ENCODE measurements around the gene RABGAP1L. TPM values are rescaled to one million over a fixed set of nuclear protein-coding genes. Genes with fewer than 3 reads are reported as not detected.

The RABGAP1L gene
- total and polyA plus RNA-seq, 10 of the 15 experiments (the other 5 are each of a cell fraction or from before 2014, with no cell fraction given) = 5.8 to 194 (median 113) TPM

DNA sequence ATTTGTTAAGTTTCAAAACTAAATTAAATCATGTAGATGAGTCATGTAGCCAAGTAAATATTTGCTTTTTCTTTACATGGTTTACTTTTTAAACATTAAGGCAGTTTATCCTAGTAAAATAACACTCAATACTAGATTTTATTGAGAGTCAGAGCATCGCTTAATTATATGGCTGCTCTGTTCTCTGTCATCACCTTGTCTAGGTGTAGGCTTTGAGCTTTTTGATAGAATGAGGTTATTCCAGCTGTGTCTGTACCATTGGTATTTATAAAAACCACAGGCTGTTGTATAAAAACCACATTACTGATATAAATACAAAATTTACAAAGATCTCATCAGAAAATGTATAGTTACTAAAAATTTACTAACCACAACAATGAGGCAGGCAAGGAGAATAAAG lies 245.9 kb downstream of the RABGAP1L start:
- H3K9me3 ChIP-seq (replicated peaks; ENCODE audit: control insufficient read depth, insufficient read depth, low read length) = no peaks in the 10 kb centered on the region
- no peak overlapping the region for H2AFZ ChIP-seq (ENCODE audit: control insufficient read depth, low read depth, low read length)
- H3K27ac ChIP-seq (ENCODE audit: control insufficient read depth, insufficient read depth) = no peak overlapping the region
- ATAC-seq (no peak), DNase-seq (ENCODE audit: low read depth, low spot score) (no peak), FAIRE-seq (no peak)
- ChIA-PET SMC1A (ENCODE audit: uncharacterized antibody, unreplicated experiment) (no interaction called here), RAD21 (ENCODE audit: unreplicated experiment) (no interaction called here), POLR2A (no interaction called here), CTCF (no interaction called here)
- H4K20me1 ChIP-seq (ENCODE audit: control insufficient read depth, insufficient read depth) = no peaks in the 10 kb centered on the region
- in situ Hi-C loops (cut with MboI) (no loop called here), intact Hi-C loops (cut with micrococcal nuclease; ENCODE audit: unreplicated experiment) (no loop called here)
- H3K79me2 ChIP-seq (ENCODE audit: control insufficient read depth, insufficient read depth, low read length) = no peaks in the 10 kb centered on the region
- H3K27me3 ChIP-seq (replicated peaks in 1 of 2; ENCODE audit: control insufficient read depth in 2 of 2, insufficient read depth in 2 of 2, low read length in 1 of 2) = no peaks in the 10 kb centered on the region
- no TSS peak for BruUV-seq (replicated peaks)
- H3K4me1 ChIP-seq (ENCODE audit: control insufficient read depth, insufficient read depth, low read length) = no peaks in the 10 kb centered on the region
- no peak overlapping the region for H3K4me3 ChIP-seq
- H3K36me3 ChIP-seq (ENCODE audit: control insufficient read depth in 2 of 2, insufficient read depth in 2 of 2, low read length in 1 of 2) = 0 out of 4 replicates have a peak, but pooled peaks cover 0 to 4% of the 10 kb centered on the region in 2 experiments
- H3K4me2 ChIP-seq (ENCODE audit: control insufficient read depth, insufficient read depth) = no peak overlapping the region
- WGBS (ENCODE audit: insufficient coverage, insufficient replicate concordance, low lambda C conversion rate, missing lambda C conversion rate) = 100% methylated on average over 1 of the region's 1 CpG
- no peak overlapping the region for H3K9ac ChIP-seq (ENCODE audit: control insufficient read depth, insufficient read depth, low read length)
- no peak for TF ChIP-seq ZNF687 (IDR thresholded peaks at IDR 0.05)
- no peak for TF ChIP-seq CEBPZ (IDR thresholded peaks at IDR 0.05; ENCODE audit: low read depth, low read length)
- no peak for TF ChIP-seq JUND (IDR thresholded peaks at IDR 0.05; ENCODE audit: low read depth, low read length)
- TF ChIP-seq RB1 (IDR thresholded peaks at IDR 0.05; ENCODE audit: borderline replicate concordance) = no peak
- TF ChIP-seq, protein P1, sequence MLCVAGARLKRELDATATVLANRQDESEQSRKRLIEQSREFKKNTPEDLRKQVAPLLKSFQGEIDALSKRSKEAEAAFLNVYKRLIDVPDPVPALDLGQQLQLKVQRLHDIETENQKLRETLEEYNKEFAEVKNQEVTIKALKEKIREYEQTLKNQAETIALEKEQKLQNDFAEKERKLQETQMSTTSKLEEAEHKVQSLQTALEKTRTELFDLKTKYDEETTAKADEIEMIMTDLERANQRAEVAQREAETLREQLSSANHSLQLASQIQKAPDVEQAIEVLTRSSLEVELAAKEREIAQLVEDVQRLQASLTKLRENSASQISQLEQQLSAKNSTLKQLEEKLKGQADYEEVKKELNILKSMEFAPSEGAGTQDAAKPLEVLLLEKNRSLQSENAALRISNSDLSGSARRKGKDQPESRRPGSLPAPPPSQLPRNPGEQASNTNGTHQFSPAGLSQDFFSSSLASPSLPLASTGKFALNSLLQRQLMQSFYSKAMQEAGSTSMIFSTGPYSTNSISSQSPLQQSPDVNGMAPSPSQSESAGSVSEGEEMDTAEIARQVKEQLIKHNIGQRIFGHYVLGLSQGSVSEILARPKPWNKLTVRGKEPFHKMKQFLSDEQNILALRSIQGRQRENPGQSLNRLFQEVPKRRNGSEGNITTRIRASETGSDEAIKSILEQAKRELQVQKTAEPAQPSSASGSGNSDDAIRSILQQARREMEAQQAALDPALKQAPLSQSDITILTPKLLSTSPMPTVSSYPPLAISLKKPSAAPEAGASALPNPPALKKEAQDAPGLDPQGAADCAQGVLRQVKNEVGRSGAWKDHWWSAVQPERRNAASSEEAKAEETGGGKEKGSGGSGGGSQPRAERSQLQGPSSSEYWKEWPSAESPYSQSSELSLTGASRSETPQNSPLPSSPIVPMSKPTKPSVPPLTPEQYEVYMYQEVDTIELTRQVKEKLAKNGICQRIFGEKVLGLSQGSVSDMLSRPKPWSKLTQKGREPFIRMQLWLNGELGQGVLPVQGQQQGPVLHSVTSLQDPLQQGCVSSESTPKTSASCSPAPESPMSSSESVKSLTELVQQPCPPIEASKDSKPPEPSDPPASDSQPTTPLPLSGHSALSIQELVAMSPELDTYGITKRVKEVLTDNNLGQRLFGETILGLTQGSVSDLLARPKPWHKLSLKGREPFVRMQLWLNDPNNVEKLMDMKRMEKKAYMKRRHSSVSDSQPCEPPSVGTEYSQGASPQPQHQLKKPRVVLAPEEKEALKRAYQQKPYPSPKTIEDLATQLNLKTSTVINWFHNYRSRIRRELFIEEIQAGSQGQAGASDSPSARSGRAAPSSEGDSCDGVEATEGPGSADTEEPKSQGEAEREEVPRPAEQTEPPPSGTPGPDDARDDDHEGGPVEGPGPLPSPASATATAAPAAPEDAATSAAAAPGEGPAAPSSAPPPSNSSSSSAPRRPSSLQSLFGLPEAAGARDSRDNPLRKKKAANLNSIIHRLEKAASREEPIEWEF (IDR thresholded peaks at IDR 0.05; ENCODE audit: insufficient replicate concordance, low read depth, low read length) = no peak
- TF ChIP-seq RAD51 (IDR thresholded peaks at IDR 0.05) = no peak
- TF ChIP-seq RBBP5 (conservative IDR thresholded peaks at IDR 0.05) = no peak
- no peak for TF ChIP-seq FOXK2 (IDR thresholded peaks at IDR 0.05)
- TF ChIP-seq SRF (IDR thresholded peaks at IDR 0.05; ENCODE audit: low read depth in 2 of 2, low read length in 2 of 2) = no peak
- TF ChIP-seq ELK1 (IDR thresholded peaks at IDR 0.05; ENCODE audit: low read depth, low read length) = no peak
- TF ChIP-seq FOS (IDR thresholded peaks at IDR 0.05; ENCODE audit: borderline replicate concordance, extremely low read depth, insufficient read length) = no peak

All from GM12878 (cell line).